HCT116 (cell line): Measurements from ENCODE around the gene AMMECR1. TPM values are rescaled to one million over a fixed set of nuclear protein-coding genes. Genes with fewer than 3 reads are reported as not detected.
"Not testable (repeated sequence)": the region's sequence is repeated elsewhere in the genome, so short reads cannot be mapped to it uniquely, and the experiment has no call there.

ENCODE experiments used
- ATAC-seq: fragments of 200-7000 bp; cut with Tn5 transposase; 2 replicates; pipeline ENCODE4 v1.9.1; 2020; ENCODE audit warnings: mild to moderate bottlenecking, moderate library complexity
- BruUV-seq: library from RNA; stranded (reverse); fragments of 400-500 nt; replicated peaks from 2 replicates; lab custom pipeline; 2021; lab: Mats Ljungman, UMichigan
- CTCF ChIA-PET: fragments of 300-600 bp; sonication (Branson Sonifier 250); formaldehyde crosslinking; loops from one replicate; lab custom pipeline; 2021; ENCODE audit warnings: antibody characterized with exemption; lab: Charles Lee
- POLR2A ChIA-PET: fragments of 300-600, 350-600 bp; sonication (Branson Sonifier 250); formaldehyde crosslinking; loops from one replicate; lab custom pipeline; 2021; ENCODE audit warnings: antibody characterized with exemption; lab: Charles Lee
- RAD21 ChIA-PET, 2 experiments: fragments of 300-600 bp; sonication (Branson Sonifier 250); formaldehyde crosslinking; loops; one replicate each; lab custom pipeline; 2023; ENCODE audit warnings: low total read pairs in 2 of 2; ENCODE audit not compliant: uncharacterized antibody in 2 of 2, unreplicated experiment in 2 of 2, low non-redundant PET in 1 of 2; lab: Charles Lee
- DNase-seq: peaks from one replicate; pipeline ENCODE4 v3.0.0-alpha.2; 2010; ENCODE audit warnings: low read depth, low spot score
- H2AFZ ChIP-seq: fragments of 200-600 bp; shearing (Covaris generic), sonication (generic); 2 replicates; pipeline ENCODE4 v1.6.1; 2017; ENCODE audit warnings: low read depth, mixed run types, mixed read lengths, antibody characterized with exemption, low read length; ENCODE audit not compliant: poor library complexity, severe bottlenecking
- H3K27ac ChIP-seq: 2 replicates; pipeline ENCODE4 v1.5.1; 2012; ENCODE audit warnings: low read depth, low read length
- H3K27me3 ChIP-seq: fragments of 200-600 bp; sonication (generic); 2 replicates; pipeline ENCODE4 v1.6.1; 2016; ENCODE audit warnings: mixed run types, low read length, mixed read lengths; ENCODE audit not compliant: insufficient read depth
- H3K36me3 ChIP-seq, 2 experiments: fragments of 200-500 bp in 1 of 2; fragments of 200-600 bp in 1 of 2; sonication (Bioruptor generic) in 1 of 2; sonication (generic) in 1 of 2; 2 replicates each; pipeline versions ENCODE4 v1.5.1 to v1.6.1; 2014 to 2016; ENCODE audit warnings: low read length in 2 of 2, inconsistent platforms in 1 of 2, mixed read lengths in 1 of 2, mixed run types in 1 of 2; ENCODE audit not compliant: insufficient read depth in 2 of 2, control insufficient read depth in 1 of 2
- H3K4me1 ChIP-seq, 2 experiments: fragments of 200-600 bp in 1 of 2; sonication (generic) in 1 of 2; 2 replicates each; pipeline versions ENCODE4 v1.5.1 to v1.6.1; 2012 to 2017; ENCODE audit warnings: low read length in 2 of 2, inconsistent platforms in 1 of 2, mild to moderate bottlenecking in 1 of 2, mixed read lengths in 1 of 2, mixed run types in 1 of 2, moderate library complexity in 1 of 2; ENCODE audit not compliant: insufficient read depth in 2 of 2, control insufficient read depth in 1 of 2
- H3K4me2 ChIP-seq: fragments of 200-600 bp; sonication (generic); 2 replicates; pipeline ENCODE4 v1.6.1; 2017; ENCODE audit warnings: mixed run types, low read length, mixed read lengths
- H3K4me3 ChIP-seq, 2 experiments: fragments of 200-600 bp in 1 of 2; sonication (generic) in 1 of 2; replicated peaks in 1 of 2; 2 replicates each; pipeline ENCODE4 v1.5.1; 2011 to 2016; ENCODE audit warnings: low read length in 2 of 2, control low read depth in 1 of 2, low read depth in 1 of 2, mild to moderate bottlenecking in 1 of 2, mixed read lengths in 1 of 2, mixed run types in 1 of 2
- H3K79me2 ChIP-seq: fragments of 200-600 bp; sonication (generic); 2 replicates; pipeline ENCODE4 v1.6.1; 2017; ENCODE audit warnings: mild to moderate bottlenecking, mixed run types, low read length, moderate library complexity, mixed read lengths; ENCODE audit not compliant: insufficient read depth
- H3K9ac ChIP-seq: fragments of 200-600 bp; sonication (generic); 2 replicates; pipeline ENCODE4 v1.6.1; 2016; ENCODE audit warnings: low read length, mixed read lengths
- H3K9me2 ChIP-seq: fragments of 200-600 bp; sonication (generic), shearing (Covaris generic); 2 replicates; pipeline ENCODE4 v1.6.1; 2017; ENCODE audit warnings: mixed run types, mild to moderate bottlenecking, moderate library complexity; ENCODE audit not compliant: insufficient read depth
- H3K9me3 ChIP-seq, 2 experiments: fragments of 200-500 bp in 1 of 2; fragments of 200-600 bp in 1 of 2; sonication (Bioruptor generic) in 1 of 2; sonication (generic) in 1 of 2; 2 replicates each; pipeline ENCODE4 v1.6.1; 2014 to 2017; ENCODE audit warnings: low read length in 2 of 2, mixed read lengths in 2 of 2, inconsistent platforms in 1 of 2, low read depth in 1 of 2, mild to moderate bottlenecking in 1 of 2, mixed run types in 1 of 2, moderate library complexity in 1 of 2; ENCODE audit not compliant: control insufficient read depth in 1 of 2, insufficient read depth in 1 of 2
- H4K20me1 ChIP-seq: fragments of 200-600 bp; sonication (generic), shearing (Covaris generic); 2 replicates; pipeline ENCODE4 v1.6.1; 2017; ENCODE audit warnings: mixed run types, mild to moderate bottlenecking, moderate library complexity; ENCODE audit not compliant: insufficient read depth
- CBX3 ChIP-seq: IDR thresholded peaks from 2 replicates; pipeline ENCODE4 v1.6.1; 2012; ENCODE audit warnings: low read depth
- CEBPB ChIP-seq: IDR thresholded peaks from 2 replicates; pipeline ENCODE4 v1.6.1; 2012; ENCODE audit warnings: low read depth
- CTCF ChIP-seq, 3 experiments: fragments of 200-600 bp in 1 of 3; sonication (generic) in 1 of 3; IDR thresholded peaks in 2 of 3; conservative IDR thresholded peaks in 1 of 3; 2 replicates each; pipeline ENCODE4 v1.5.1; 2012 to 2017; ENCODE audit warnings: low read depth in 2 of 3, low read length in 2 of 3, antibody characterized with exemption in 1 of 3, borderline replicate concordance in 1 of 3, control low read depth in 1 of 3, mild to moderate bottlenecking in 1 of 3, mixed read lengths in 1 of 3, mixed run types in 1 of 3, moderate library complexity in 1 of 3; ENCODE audit not compliant: insufficient read depth in 1 of 3
- EZH2 ChIP-seq: fragments of 200-600 bp; sonication (generic); IDR thresholded peaks from 2 replicates; pipeline ENCODE4 v1.6.1; 2017; ENCODE audit warnings: antibody characterized with exemption, mixed run types
- EZH2phosphoT487 ChIP-seq: fragments of 200-600 bp; IDR thresholded peaks from 2 replicates; pipeline ENCODE4 v1.6.1; 2018; ENCODE audit warnings: antibody characterized with exemption, borderline replicate concordance
- SP1 ChIP-seq: IDR thresholded peaks from 2 replicates; pipeline ENCODE4 v1.6.1; 2012; ENCODE audit warnings: low read depth
- TCF7L2 ChIP-seq: IDR thresholded peaks from 2 replicates; pipeline ENCODE4 v1.7.0; 2011; ENCODE audit warnings: borderline replicate concordance, inconsistent platforms; ENCODE audit not compliant: insufficient read depth, insufficient read length; ENCODE audit errors: extremely low read depth
- ZBTB33 ChIP-seq: IDR thresholded peaks from 2 replicates; pipeline ENCODE4 v1.6.1; 2011; ENCODE audit warnings: mild to moderate bottlenecking, low read length, moderate library complexity; ENCODE audit not compliant: insufficient replicate concordance; ENCODE audit errors: extremely low read depth
- intact Hi-C: fragments of 100-400 bp; cut with micrococcal nuclease; formaldehyde crosslinking; loops from 2 replicates; pipeline ENCODE4 v1.10.0; 2022
- total RNA-seq: library from RNA; stranded (reverse); gene quantifications from one replicate; pipeline ENCODE4 v1.2.1, GENCODE V29; 2021; ENCODE audit not compliant: unreplicated experiment

Gene AMMECR1
- total RNA-seq, 1 experiment from 2014 or later, result 9.2 TPM

- H3K4me2 ChIP-seq, result no peak overlapping the region
These were observed 21.1 kb upstream of the AMMECR1 start for GRCh38 chrX:110338935-110339334.

GRCh38 chrX:110333458-110333857, 15.6 kb upstream of the AMMECR1 start:
- POLR2A ChIA-PET, intact Hi-C loops, H2AFZ ChIP-seq, H3K4me3 ChIP-seq, DNase-seq, ATAC-seq, H3K9me3 ChIP-seq, H3K4me2 ChIP-seq, RAD21 ChIA-PET, H3K27me3 ChIP-seq, H3K9ac ChIP-seq, H3K4me1 ChIP-seq, H4K20me1 ChIP-seq, H3K36me3 ChIP-seq, H3K79me2 ChIP-seq, BruUV-seq, CTCF ChIA-PET, H3K27ac ChIP-seq, H3K9me2 ChIP-seq: not testable (repeated sequence)

More at GRCh38 chrX:110338935-110339334, 21.1 kb upstream of the AMMECR1 start:
- CTCF ChIA-PET, result no interaction called here
- H3K4me3 ChIP-seq, result no peak overlapping the region
- peaks cover 0 to 4% of the 10 kb centered on the region in 2 experiments; a peak in 1 of 4 replicates for H3K4me1 ChIP-seq
- intact Hi-C loops, result no loop called here
- no peaks in the 10 kb centered on the region for H3K9me2 ChIP-seq
- TF ChIP-seq EZH2 (no peak), ZBTB33 (no peak), CEBPB (no peak), EZH2phosphoT487 (no peak), SP1 (no peak), CBX3 (no peak), TCF7L2 (no peak), CTCF (IDR thresholded peaks at IDR 0.05 in 2 of 3, conservative IDR thresholded peaks at IDR 0.05 in 1 of 3; ENCODE audit: borderline replicate concordance in 1 of 3, insufficient read depth in 1 of 3, low read depth in 2 of 3, low read length in 2 of 3) (no peak)
- TF ChIP-seq, all 23 proteins: peak for 0
- Histone ChIP-seq H3K9ac (no peak overlapping the region), H3K9me3 (no peaks in the 10 kb centered on the region), H4K20me1 (no peaks in the 10 kb centered on the region), H3K79me2 (no peaks in the 10 kb centered on the region), H3K27me3 (no peaks in the 10 kb centered on the region), H3K36me3 (no peaks in the 10 kb centered on the region), H2AFZ (no peak overlapping the region), H3K27ac (no peak overlapping the region)
- RAD21 ChIA-PET, result no interaction called here
- DNase-seq (no peak), ATAC-seq (no peak)
- POLR2A ChIA-PET, result no interaction called here
- no TSS peak for BruUV-seq
